KOPT-K1 (cell line): ENCODE results near the gene NUMA1.

Source experiments
- H3K27ac ChIP-seq: fragments of 200-600 bp; sonication (generic); 2 replicates; pipeline ENCODE4 v1.5.1; 2016; ENCODE audit warnings: antibody characterized with exemption, mild to moderate bottlenecking, low read depth, low read length; ENCODE audit not compliant: poor library complexity, severe bottlenecking
- H3K36me3 ChIP-seq: fragments of 200-600 bp; sonication (generic); 2 replicates; pipeline ENCODE4 v1.5.1; 2017; ENCODE audit warnings: antibody characterized with exemption, mild to moderate bottlenecking, low read length, moderate library complexity; ENCODE audit not compliant: insufficient read depth
- H3K9me3 ChIP-seq: fragments of 200-600 bp; sonication (generic); 2 replicates; pipeline ENCODE4 v1.5.1; 2017; ENCODE audit warnings: antibody characterized with exemption, low read length, mild to moderate bottlenecking; ENCODE audit not compliant: insufficient read depth, poor library complexity, severe bottlenecking

The NUMA1 gene

GRCh38 chr11:71971680-71972079 lies 108.7 kb downstream of the NUMA1 start:
- no peaks in the 10 kb centered on the region for H3K9me3 ChIP-seq
- H3K27ac ChIP-seq: no peak overlapping the region
- H3K36me3 ChIP-seq: peaks cover 54% of the 10 kb centered on the region

GRCh38 chr11:71964641-71965040 lies 115.7 kb downstream of the NUMA1 start:
- peaks cover 53% of the 10 kb centered on the region for H3K36me3 ChIP-seq

GRCh38 chr11:71963468-71963867 lies 116.9 kb downstream of the NUMA1 start:
- Histone ChIP-seq H3K9me3 (no peaks in the 10 kb centered on the region), H3K36me3 (peaks cover 43% of the 10 kb centered on the region), H3K27ac (no peak overlapping the region)

More at GRCh38 chr11:71964641-71965040, 115.7 kb downstream of the NUMA1 start:
- H3K27ac ChIP-seq: no peak overlapping the region
- H3K9me3 ChIP-seq: no peaks in the 10 kb centered on the region

GRCh38 chr11:71962428-71963038 lies 117.8 kb downstream of the NUMA1 start:
- peaks cover 37% of the 10 kb centered on the region for H3K36me3 ChIP-seq
- H3K27ac ChIP-seq: no peak overlapping the region
- no peaks in the 10 kb centered on the region for H3K9me3 ChIP-seq

- Histone ChIP-seq H3K9me3 (no peaks in the 10 kb centered on the region), H3K36me3 (peaks cover 10% of the 10 kb centered on the region), H3K27ac (no peak overlapping the region)
These were observed 124.4 kb downstream of the NUMA1 start for GRCh38 chr11:71955898-71956456.
